RWPE1 (cell line): ENCODE results near the gene NUPR1.
"Not testable (repeated sequence)": the region's sequence is repeated elsewhere in the genome, so short reads cannot be mapped to it uniquely, and the experiment has no call there.

Experiments used
- CTCF ChIA-PET: fragments of 350-600 bp; sonication (Branson Sonifier 250); formaldehyde crosslinking; extraction: SDS; loops from one replicate; lab custom pipeline; 2021; lab: Yijun Ruan, JAX
- POLR2A ChIA-PET: fragments of 400-600 bp; formaldehyde crosslinking; extraction: SDS; loops from one replicate; lab custom pipeline; 2020; ENCODE audit warnings: antibody characterized with exemption; ENCODE audit not compliant: low non-redundant PET; lab: Yijun Ruan, JAX
- DNase-seq: peaks from one replicate; pipeline ENCODE4 v3.0.0; 2012; ENCODE audit warnings: low spot score
- H3K27ac ChIP-seq: fragments of 450-650 bp; 2 replicates; pipeline ENCODE4 v1.5.1; 2017
- TF ChIP-seq, protein P1 (sequence below): fragments of 450-650 bp; conservative IDR thresholded peaks from 2 replicates; pipeline ENCODE4 v1.5.1; 2017; ENCODE audit warnings: low read depth, mild to moderate bottlenecking

Gene NUPR1

DNA sequence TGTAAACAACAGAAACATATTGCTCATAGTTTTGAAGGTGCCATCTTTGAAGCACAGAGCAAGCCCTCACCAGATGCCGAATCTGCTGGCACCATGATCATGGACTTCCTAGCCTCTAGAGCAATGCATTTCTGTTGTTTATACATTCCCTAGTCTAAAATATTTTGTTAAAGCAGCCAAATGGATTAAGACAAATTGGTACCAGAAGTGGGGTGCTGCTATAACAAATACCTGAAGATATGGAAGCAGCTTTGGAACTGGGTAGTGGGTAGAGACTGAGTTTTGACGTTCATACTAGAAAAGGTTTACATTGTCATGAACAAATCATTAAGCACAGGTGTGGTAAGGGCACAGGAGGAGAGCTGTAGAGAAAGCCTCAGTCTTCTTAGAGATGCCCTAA is 28.5 kb upstream of the NUPR1 start:
- H3K27ac ChIP-seq, result no peak overlapping the region
- TF ChIP-seq, protein P1, sequence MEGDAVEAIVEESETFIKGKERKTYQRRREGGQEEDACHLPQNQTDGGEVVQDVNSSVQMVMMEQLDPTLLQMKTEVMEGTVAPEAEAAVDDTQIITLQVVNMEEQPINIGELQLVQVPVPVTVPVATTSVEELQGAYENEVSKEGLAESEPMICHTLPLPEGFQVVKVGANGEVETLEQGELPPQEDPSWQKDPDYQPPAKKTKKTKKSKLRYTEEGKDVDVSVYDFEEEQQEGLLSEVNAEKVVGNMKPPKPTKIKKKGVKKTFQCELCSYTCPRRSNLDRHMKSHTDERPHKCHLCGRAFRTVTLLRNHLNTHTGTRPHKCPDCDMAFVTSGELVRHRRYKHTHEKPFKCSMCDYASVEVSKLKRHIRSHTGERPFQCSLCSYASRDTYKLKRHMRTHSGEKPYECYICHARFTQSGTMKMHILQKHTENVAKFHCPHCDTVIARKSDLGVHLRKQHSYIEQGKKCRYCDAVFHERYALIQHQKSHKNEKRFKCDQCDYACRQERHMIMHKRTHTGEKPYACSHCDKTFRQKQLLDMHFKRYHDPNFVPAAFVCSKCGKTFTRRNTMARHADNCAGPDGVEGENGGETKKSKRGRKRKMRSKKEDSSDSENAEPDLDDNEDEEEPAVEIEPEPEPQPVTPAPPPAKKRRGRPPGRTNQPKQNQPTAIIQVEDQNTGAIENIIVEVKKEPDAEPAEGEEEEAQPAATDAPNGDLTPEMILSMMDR, result no peak
- ChIA-PET CTCF (no interaction called here), POLR2A (no interaction called here)
- DNase-seq, result no peak

DNA sequence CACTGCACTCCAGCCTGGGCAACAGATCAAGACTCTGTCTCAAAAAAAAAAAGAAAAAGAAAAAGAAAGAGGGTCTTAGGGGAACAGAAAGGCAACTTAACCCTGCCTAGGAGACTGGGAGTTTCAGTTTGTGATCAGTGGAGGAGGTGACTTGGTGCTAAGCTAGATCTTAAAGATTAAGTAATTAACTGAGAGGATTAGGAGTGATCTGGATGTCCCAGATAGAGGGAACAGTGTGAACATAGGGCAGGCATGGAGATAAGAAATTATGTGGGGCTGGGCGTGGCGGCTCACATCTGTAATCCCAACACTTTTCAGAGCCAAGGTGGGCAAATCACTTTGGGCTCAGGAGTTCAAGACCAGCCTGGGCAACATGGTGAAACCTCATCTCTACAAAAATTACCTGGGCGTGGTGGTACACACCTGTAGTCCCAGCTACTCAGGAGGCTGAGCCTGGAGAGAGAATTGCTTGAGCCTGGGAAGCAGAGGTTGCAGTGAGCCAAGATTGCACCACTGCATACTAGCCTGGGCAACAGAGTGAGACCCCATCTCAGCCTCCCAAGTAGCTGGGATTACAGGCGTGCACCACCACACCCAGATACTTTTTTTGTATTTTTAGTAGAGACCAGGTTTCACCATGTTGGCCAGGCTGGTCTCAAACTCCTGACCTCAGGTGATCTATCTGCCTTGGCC is 27.6 kb upstream of the NUPR1 start:
- CTCF ChIA-PET, result not testable (repeated sequence)

DNA sequence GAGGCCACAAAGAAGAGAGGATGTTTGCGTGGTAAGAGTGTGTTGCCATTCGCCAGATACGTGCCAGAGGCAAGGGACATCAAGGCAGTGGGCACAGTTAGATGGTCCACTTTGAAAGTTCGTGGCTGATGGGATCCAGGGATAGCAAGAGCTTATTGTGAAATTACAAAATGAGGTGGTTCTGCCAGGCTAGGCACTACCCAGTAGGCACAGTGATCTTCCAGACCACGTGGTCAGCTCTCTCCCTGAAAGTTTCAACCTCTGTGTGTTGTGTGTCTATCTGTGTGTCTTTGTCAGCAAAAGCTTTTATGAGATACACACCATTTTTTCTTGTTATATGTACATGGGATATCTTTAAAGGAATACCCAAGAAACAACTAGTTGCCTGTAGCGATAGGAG is 24.4 kb upstream of the NUPR1 start:
- H3K27ac ChIP-seq, result no peak overlapping the region
- POLR2A ChIA-PET, result interaction anchor here (0.6 kb wide), 1 partner anchor 87 kb away, joined by 4 read pairs; no protein-coding TSS in a partner anchor
- CTCF ChIA-PET, result no interaction called here
- TF ChIP-seq, protein P1, result no peak
- DNase-seq, result no peak

More for the DNA sequence above, 27.6 kb upstream of the NUPR1 start:
- DNase-seq, H3K27ac ChIP-seq, POLR2A ChIA-PET: not testable (repeated sequence)

DNA sequence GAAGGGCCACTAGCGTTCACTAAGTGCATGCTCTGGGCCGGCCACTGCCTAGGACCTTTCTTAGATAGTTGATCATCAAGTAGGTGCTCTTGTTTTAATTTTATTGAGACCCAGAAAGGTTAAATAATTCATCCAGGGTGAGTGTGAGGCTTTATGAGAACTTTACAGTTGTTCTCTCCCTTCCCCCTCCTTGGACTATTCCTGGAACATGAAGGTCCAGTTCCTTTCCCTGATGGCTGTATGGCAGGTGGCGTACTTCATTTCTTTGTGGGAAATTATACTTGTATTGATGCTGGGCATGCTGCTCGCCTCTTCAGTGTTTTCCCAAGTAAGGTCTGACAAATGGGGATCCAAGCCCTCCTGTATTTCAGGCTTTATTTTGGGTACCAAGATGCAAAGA is 23.4 kb upstream of the NUPR1 start:
- ChIA-PET CTCF (interaction anchor here (0.6 kb wide), 1 partner anchor 32 kb away, joined by 3 read pairs; no protein-coding TSS in a partner anchor), POLR2A (no interaction called here)
- no peak for DNase-seq
- TF ChIP-seq, protein P1, result no peak
- no peak overlapping the region for H3K27ac ChIP-seq

DNA sequence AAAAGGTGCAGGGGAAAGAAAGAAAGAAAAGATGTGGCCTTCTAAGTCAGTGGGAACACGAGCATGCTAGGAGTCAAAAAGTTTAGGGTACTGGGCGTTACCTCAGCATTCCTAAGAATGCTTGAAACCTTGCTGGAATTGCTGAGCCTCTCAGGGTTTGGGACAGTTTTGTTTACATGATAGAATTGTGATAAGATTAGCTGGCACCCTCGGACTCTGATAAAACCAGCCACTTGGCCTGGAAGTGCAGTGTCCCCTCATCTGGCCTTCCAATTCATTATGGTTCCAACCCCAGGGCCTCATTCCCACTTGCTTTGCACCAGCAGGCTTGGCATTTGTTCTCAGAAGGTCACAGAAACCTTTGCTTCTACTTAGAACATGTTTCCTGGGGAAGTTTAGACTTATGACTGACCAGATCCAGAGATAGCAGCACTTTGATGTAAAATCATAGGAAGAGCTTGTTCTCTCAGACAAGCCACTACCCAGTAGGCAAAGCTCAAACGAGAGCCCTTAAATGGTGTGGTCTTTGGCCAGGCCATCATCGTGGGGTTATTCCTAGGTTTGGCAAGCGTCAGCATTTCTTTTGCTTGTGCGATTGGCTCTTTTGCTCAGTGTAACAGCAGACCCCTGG is 22.9 kb upstream of the NUPR1 start:
- POLR2A ChIA-PET, result no interaction called here
- TF ChIP-seq, protein P1, result no peak
- H3K27ac ChIP-seq, result no peak overlapping the region
- CTCF ChIA-PET, result interaction anchor here (0.6 kb wide), 1 partner anchor 33 kb away, joined by 3 read pairs; no protein-coding TSS in a partner anchor
- DNase-seq, result no peak

DNA sequence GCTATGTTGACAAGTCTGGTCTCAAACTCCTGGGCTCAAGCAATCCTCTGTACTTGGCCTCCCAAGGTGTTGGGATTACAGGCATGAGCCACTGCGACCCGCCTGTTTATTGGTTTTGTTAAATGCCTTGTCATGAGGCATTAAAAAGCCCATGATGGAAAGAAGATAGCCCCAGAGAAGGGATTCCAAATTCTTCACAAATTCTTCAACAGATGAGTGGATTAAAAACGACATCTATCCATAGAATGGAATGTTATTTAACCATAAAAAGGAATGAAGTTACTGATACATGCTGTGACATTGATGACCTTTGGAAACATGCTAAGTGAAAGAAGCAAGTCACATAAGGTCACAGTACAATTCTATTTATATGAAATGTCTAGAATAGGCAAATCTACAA is 19.7 kb upstream of the NUPR1 start:
- H3K27ac ChIP-seq, result no peak overlapping the region
- TF ChIP-seq, protein P1, result no peak
- ChIA-PET POLR2A (interaction anchor here (0.8 kb wide), 1 partner anchor 36 kb away, joined by 4 read pairs; no protein-coding TSS in a partner anchor), CTCF (interaction anchor here (0.7 kb wide), 1 partner anchor 292 kb away, joined by 3 read pairs; no protein-coding TSS in a partner anchor)
- DNase-seq, result no peak
